T-helper 1 cell treated with Interleukin-12 subunit alpha and Interleukin-12 subunit beta and Interleukin-4 antibody, amounts not matched to agents 30 μg/mL and 1 μg/mL, for 36 hours (primary cell): Measurements from ENCODE around the gene IL20.
A peak's percentile ranks its signal among the peaks of the same experiment; 100 is the strongest.

ENCODE experiments used
- H3K27ac Mint-ChIP-seq: one replicate; pipeline ENCODE4 v1.8.0; 2021; ENCODE audit warnings: mild to moderate bottlenecking, mixed read lengths
- H3K27me3 Mint-ChIP-seq: one replicate; pipeline ENCODE4 v1.8.0; 2021; ENCODE audit warnings: low read depth, mixed read lengths
- H3K36me3 Mint-ChIP-seq: one replicate; pipeline ENCODE4 v1.8.0; 2021; ENCODE audit warnings: low read depth, mixed read lengths
- H3K4me1 Mint-ChIP-seq: one replicate; pipeline ENCODE4 v1.8.0; 2021; ENCODE audit warnings: low read depth, mixed read lengths
- H3K4me3 Mint-ChIP-seq: one replicate; pipeline ENCODE4 v1.8.0; 2021; ENCODE audit warnings: mild to moderate bottlenecking, moderate library complexity, mixed read lengths
- H3K9me3 Mint-ChIP-seq: one replicate; pipeline ENCODE4 v1.8.0; 2021; ENCODE audit warnings: mixed read lengths

The IL20 gene

DNA sequence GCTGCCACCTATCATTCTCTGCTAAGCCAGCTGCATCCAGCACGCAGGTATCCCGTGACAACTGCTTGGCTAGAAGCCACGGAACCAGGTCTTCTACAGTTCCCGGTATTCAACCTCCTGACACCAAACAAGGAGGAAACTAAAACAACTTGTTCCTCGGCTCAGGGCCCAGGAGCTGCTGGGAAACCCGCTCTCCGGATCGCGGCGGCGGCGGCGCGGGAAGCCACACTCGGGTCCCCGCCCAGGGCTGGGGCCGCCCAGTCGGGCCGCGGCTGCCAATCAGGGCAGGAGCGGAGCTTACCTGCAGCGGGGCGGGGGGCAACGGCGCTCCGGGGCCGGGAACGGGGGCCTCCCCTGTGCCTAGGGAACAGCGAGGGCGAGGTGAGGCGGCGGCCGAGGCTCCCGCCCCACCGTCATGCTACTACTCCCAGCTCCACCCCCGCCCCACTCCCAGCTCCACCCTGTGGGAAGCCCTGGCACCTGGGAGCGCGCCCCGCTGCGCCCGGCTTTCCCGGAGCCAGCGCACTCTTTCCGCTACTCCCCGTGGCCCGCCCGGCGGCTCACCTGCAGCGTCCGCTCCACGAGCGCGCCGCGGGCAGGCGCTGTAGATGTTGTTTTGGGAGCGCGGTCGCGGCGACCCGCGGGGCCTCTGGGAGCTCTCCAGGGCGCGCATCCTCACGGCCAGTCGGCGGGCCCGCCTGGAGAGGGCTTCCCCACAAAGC is 43.9 kb downstream of the IL20 start:
- Mint-ChIP-seq H3K27me3 (peaks cover 13% of the 10 kb centered on the region), H3K27ac (no peak overlapping the region), H3K4me1 (peaks cover 49% of the 10 kb centered on the region)

DNA sequence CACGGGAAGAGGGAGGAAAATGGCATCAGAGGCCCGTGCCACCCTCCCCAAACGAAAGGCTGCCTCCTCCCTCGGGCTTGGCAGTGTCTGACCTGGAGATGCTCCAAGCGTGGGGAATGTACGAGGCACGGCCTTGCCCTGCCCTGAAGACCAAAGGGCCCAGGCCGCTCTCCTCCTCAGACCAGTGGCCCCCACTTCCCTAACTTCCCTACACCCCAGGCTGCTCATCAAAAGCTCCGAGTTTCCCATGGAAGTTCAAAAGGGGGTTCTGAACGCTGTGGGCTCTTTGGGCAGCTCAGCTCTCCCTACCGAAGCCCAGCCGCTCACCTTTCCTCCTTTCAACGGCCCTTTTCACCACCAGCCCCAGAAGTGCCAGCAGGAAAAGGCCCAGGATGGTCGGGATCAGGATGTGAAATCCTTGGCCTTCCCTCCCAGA is 44.5 kb downstream of the IL20 start:
- H3K36me3 Mint-ChIP-seq, result peaks cover 59% of the 10 kb centered on the region
- H3K27me3 Mint-ChIP-seq, result peaks cover 13% of the 10 kb centered on the region
- H3K4me1 Mint-ChIP-seq, result peaks cover 46% of the 10 kb centered on the region
- H3K4me3 Mint-ChIP-seq, result no peak overlapping the region
- no peaks in the 10 kb centered on the region for H3K9me3 Mint-ChIP-seq
- H3K27ac Mint-ChIP-seq, result no peak overlapping the region

More for the DNA sequence above, 43.9 kb downstream of the IL20 start:
- Mint-ChIP-seq H3K9me3 (no peaks in the 10 kb centered on the region), H3K36me3 (peaks cover 59% of the 10 kb centered on the region), H3K4me3 (peak overlapping the region; percentile 42)

DNA sequence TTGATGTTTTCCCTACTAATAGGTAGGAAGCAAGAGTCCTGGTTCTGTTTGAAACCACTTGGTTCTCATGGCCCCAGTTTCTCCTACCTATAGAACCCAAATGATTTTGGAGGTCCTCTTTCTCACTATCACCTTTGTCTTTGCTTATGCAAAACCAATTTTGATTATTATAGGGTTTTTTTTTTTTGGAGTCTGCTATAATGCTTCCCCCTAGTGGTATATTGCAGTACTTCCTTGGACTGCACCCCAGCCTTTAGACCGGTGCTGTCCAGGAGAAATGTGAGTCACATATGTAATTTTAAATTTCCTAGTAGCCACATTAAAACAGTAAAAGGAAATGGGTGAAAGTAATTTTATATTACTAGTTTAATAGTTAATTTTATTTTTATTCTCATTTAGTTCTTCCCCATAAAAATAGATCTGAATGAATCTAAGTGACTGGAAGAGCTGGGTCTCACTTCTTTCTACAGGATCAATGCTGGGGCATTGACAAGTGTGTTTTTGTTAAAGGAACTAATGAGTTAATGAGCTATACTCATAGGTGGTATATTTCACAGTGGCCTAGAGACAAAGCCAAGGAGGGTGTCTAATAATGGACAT is 45.7 kb downstream of the IL20 start:
- Mint-ChIP-seq H3K4me1 (peaks cover 46% of the 10 kb centered on the region), H3K27ac (no peak overlapping the region), H3K9me3 (no peaks in the 10 kb centered on the region), H3K27me3 (peaks cover 13% of the 10 kb centered on the region), H3K36me3 (peaks cover 59% of the 10 kb centered on the region), H3K4me3 (no peak overlapping the region)

DNA sequence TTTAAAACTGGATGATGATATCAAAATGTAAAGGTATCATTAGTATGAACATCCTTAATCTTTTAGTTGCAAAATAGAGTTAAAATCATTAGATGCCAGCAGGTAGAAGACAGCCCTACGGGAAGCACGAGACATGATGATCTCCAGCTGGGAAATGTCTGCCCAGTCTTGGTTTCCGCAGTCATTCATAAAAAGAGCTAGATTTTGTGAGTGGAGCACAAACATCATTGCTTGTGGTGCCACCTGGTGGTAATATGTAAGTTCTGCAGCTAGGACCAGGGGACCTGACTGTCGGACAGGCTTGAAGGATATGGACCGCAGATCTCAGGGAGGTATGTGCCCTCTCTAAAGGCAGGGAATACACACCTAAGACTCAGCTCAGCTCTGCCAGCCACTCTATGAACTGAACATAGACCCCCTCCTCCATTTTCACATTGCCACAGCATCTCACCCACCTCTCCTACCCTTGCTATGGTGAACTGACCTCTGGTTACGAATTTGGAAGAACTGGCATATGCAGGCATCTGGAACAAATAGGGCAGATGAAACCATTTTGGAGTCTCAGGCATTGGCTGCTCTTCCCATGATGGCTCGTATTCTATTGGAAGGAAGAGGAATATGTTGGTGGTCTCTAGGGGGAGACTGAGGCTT is 47.1 kb downstream of the IL20 start:
- peaks cover 51% of the 10 kb centered on the region for H3K4me1 Mint-ChIP-seq
- H3K27me3 Mint-ChIP-seq, result peaks cover 13% of the 10 kb centered on the region
- no peak overlapping the region for H3K27ac Mint-ChIP-seq
- no peak overlapping the region for H3K4me3 Mint-ChIP-seq
- peaks cover 66% of the 10 kb centered on the region for H3K36me3 Mint-ChIP-seq
- H3K9me3 Mint-ChIP-seq, result no peaks in the 10 kb centered on the region

DNA sequence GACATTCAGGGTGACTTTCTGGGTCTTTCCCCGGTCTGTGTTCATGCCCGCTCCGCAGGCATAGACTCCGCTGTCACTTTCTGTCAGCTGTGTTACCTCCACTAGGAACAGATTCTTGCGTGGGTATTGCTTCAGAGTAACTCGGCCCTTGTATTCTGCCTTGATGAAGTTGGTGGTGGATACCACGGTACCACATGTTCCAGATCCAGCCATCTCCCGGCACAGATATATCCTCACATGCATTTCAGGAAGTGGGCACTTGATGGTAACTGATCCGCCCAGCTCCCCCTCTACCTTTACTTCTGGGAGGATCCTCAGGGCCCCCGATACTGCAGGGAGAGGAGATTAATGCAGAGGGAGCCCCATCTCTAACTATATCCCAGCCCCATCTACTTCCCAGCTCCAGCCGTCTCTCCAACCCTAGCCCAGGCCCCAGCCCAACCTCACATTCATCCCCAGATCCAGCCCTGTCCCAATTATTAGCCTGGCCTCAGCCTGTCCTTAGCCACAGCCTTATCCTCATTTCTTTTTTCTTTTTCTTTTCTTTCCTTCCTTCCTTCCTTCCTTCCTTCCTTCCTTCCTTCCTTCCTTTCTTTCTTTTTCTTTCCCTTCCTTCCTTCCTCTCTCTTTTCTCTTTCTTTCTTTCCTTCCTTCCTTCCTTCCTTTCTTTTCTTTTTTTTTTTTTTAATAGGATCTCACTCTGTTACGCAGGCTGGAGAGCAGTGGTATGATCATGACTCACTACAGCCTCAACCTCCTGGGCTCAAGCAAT is 48.5 kb downstream of the IL20 start:
- peaks cover 7% of the 10 kb centered on the region for H3K27me3 Mint-ChIP-seq
- H3K9me3 Mint-ChIP-seq, result no peaks in the 10 kb centered on the region
- peaks cover 51% of the 10 kb centered on the region for H3K4me1 Mint-ChIP-seq
- H3K36me3 Mint-ChIP-seq, result peaks cover 65% of the 10 kb centered on the region
- H3K27ac Mint-ChIP-seq, result no peak overlapping the region
- H3K4me3 Mint-ChIP-seq, result no peak overlapping the region

DNA sequence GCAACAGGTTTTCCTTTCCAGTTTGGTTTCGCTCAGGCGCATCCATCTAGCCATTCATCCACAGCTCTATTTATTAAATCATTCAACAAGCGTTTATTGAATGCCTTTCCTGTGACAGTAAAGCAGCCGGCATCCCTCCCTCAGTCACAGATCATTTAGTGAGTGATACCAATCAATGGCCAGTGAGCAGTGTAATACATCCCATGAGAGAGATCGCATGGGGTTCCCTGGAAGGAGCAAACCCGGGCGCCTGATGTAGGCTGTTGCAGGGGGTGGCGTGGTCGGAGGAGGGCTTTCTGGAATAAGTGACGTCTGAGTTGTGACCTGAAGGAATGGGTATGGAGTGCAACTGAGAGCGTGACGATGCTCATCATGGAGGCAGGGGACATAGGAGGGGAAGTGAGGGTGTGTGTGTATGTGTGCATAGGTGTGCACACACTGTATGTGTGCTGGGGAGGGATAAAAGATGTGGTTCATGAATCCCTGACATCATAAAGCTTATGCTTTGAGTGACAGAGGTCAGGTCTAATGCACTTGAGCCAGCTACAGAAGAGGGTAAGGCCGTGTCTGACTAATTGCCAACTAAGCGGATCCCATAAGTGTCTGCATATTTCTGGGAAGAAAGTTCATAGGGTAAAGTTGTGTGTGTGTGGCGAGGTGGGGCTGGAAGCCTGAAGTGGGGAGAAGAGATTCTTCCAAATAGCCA is 49.8 kb downstream of the IL20 start:
- no peaks in the 10 kb centered on the region for H3K9me3 Mint-ChIP-seq
- peaks cover 6% of the 10 kb centered on the region for H3K27me3 Mint-ChIP-seq
- H3K4me3 Mint-ChIP-seq, result peak overlapping the region; percentile 8
- H3K27ac Mint-ChIP-seq, result no peak overlapping the region
- H3K4me1 Mint-ChIP-seq, result peaks cover 53% of the 10 kb centered on the region
- peaks cover 69% of the 10 kb centered on the region for H3K36me3 Mint-ChIP-seq

DNA sequence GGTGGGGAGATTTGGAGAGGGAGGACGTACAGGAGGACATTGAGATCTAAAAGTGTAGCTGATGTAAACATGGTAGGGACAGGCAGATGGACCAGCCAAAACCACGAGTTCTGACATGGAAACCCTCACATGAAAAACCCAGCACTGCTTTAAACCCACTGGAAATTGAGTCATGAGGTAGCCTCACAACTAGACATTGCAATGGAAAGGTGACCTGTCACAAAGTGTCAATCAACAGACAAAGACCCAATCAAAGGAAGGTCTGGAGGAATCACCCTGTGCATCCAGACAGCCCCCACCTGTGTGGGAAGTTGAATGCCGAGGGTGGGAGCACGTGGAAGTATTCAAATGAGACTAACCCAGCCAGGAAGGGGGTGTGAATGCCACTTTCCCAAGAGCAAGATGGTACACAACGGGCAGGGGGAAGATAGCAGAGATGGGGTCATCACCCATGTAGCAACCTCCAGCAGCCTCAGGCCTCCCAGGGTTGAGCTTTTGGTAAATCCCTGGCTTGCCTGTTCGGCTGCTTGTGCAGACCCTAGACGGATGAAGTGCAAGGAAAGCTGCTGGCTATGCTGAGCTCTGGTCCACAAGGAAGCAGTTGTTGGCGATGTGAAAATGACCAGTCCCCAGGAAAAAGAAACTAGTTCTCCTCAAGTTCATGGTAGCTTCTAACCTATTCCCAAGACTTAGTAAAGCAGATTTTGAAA is 50.7 kb downstream of the IL20 start:
- Mint-ChIP-seq H3K27me3 (no peaks in the 10 kb centered on the region), H3K36me3 (peaks cover 68% of the 10 kb centered on the region), H3K27ac (no peak overlapping the region), H3K4me3 (peak overlapping the region; percentile 41), H3K9me3 (no peaks in the 10 kb centered on the region), H3K4me1 (peaks cover 58% of the 10 kb centered on the region)

DNA sequence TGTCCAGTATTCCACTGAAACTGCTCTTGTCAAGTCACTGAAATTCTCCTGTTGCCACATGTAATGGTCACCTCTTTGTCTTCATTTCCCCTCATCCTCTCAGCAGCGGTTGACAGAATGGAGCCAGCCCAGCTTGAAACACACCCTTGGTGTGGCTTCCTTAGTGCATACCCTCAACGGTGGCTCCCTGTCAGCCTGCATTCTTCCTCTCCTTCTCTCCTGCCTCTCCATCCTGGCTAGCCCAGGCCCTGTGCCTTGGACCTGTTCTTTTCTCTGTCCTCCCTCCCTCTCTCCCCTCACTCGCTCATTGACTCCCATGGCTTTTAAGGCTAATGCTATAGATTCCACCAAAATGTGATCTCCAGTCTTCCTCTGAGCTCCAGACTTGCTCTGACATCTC is 52.7 kb downstream of the IL20 start:
- H3K36me3 Mint-ChIP-seq, result peaks cover 53% of the 10 kb centered on the region

More for the DNA sequence above, 52.7 kb downstream of the IL20 start:
- H3K27me3 Mint-ChIP-seq, result no peaks in the 10 kb centered on the region
- no peaks in the 10 kb centered on the region for H3K9me3 Mint-ChIP-seq
- peaks cover 57% of the 10 kb centered on the region for H3K4me1 Mint-ChIP-seq
- H3K27ac Mint-ChIP-seq, result peak overlapping the region; percentile 21
- H3K4me3 Mint-ChIP-seq, result peak overlapping the region; percentile 50
